Anterior cingulate cortex (tissue), 58 donors: Measurements from ENCODE around the gene PCDHA3.
A peak's percentile ranks its signal among the peaks of the same experiment; 100 is the strongest.
"Not testable (repeated sequence)": the region's sequence is repeated elsewhere in the genome, so short reads cannot be mapped to it uniquely, and the experiment has no call there.

ENCODE experiments used
- DNase-seq, 58 donors: peaks; one replicate each; lab custom pipeline; 2025; lab: John Stamatoyannopoulos, UW

Gene PCDHA3

GRCh38 chr5:140808241-140808888 is 7.5 kb downstream of the PCDHA3 start:
- DNase-seq: not testable (repeated sequence)

GRCh38 chr5:140808889-140809291 is 8.0 kb downstream of the PCDHA3 start:
- no peak for DNase-seq

- DNase-seq: peak in 3 of 58 donors; percentile 22 to 59 (median 23)
Observed at GRCh38 chr5:140821375-140822280, 20.8 kb downstream of the PCDHA3 start, which contains the start of gene PCDHA5. Gene PCDHA5 (plus strand): TSS chr5:140821613.

GRCh38 chr5:140822281-140822629 is 21.4 kb downstream of the PCDHA3 start:
- DNase-seq: no peak

GRCh38 chr5:140822969-140823368 is 22.1 kb downstream of the PCDHA3 start:
- DNase-seq: not testable (repeated sequence)

- DNase-seq: no peak
Observed at GRCh38 chr5:140823475-140823874, 22.6 kb downstream of the PCDHA3 start.

GRCh38 chr5:140827704-140828361 is 27.0 kb downstream of the PCDHA3 start, which contains the start of gene PCDHA6:
Gene PCDHA6 (plus strand): TSS chr5:140827960. CDS start chr5:140828092, 132 bp downstream.
- DNase-seq: no peak

GRCh38 chr5:140828362-140828737 is 27.5 kb downstream of the PCDHA3 start:
- no peak for DNase-seq

- DNase-seq: not testable (repeated sequence)
Observed at GRCh38 chr5:140829511-140830501, 28.9 kb downstream of the PCDHA3 start.

GRCh38 chr5:140833993-140834392 is 33.1 kb downstream of the PCDHA3 start, which contains the start of gene PCDHA7:
Gene PCDHA7 (plus strand): TSS chr5:140834269. CDS start chr5:140834384, 115 bp downstream.
- no peak for DNase-seq

- DNase-seq: not testable (repeated sequence)
Observed at GRCh38 chr5:140834439-140835008, 33.7 kb downstream of the PCDHA3 start.

GRCh38 chr5:140835622-140836510 is 35.0 kb downstream of the PCDHA3 start:
- DNase-seq: no peak

GRCh38 chr5:140840978-140841962 is 40.4 kb downstream of the PCDHA3 start, which contains the start of gene PCDHA8:
Gene PCDHA8 (plus strand): TSS chr5:140841187. CDS start chr5:140841322, 135 bp downstream.
- DNase-seq: peak in 4 of 58 donors; percentile 1 to 33 (median 22)

GRCh38 chr5:140842798-140843733 is 42.2 kb downstream of the PCDHA3 start:
- no peak for DNase-seq
